SU-DHL-6 (cell line): Measurements from ENCODE around the gene SCN9A.
"Not testable (repeated sequence)": the region's sequence is repeated elsewhere in the genome, so short reads cannot be mapped to it uniquely, and the experiment has no call there.

ENCODE experiments used
- H2AFZ ChIP-seq: fragments of 200-600 bp; sonication (generic); 2 replicates; pipeline ENCODE4 v1.6.1; 2014; ENCODE audit warnings: low read depth, mild to moderate bottlenecking, moderate library complexity, mixed read lengths, antibody characterized with exemption, low read length; ENCODE audit not compliant: severe bottlenecking
- H3F3A ChIP-seq: fragments of 200-600 bp; shearing (Covaris generic); 2 replicates; pipeline ENCODE4 v1.6.0; 2016; ENCODE audit warnings: antibody characterized with exemption, mild to moderate bottlenecking; ENCODE audit not compliant: insufficient read depth
- H3K27ac ChIP-seq: fragments of 200-600 bp; sonication (generic); 2 replicates; pipeline ENCODE4 v1.5.1; 2016; ENCODE audit warnings: low read depth, mild to moderate bottlenecking, low read length, moderate library complexity, mixed read lengths
- H3K27me3 ChIP-seq: fragments of 200-600 bp; sonication (generic), shearing (Covaris generic); 2 replicates; pipeline ENCODE4 v1.6.0; 2014; ENCODE audit warnings: mild to moderate bottlenecking, low read length
- H3K36me3 ChIP-seq: fragments of 200-600 bp; sonication (generic); 2 replicates; pipeline ENCODE4 v1.6.1; 2014; ENCODE audit warnings: mild to moderate bottlenecking, low read length, mixed read lengths
- H3K4me2 ChIP-seq: fragments of 300-600, 200-600 bp; shearing (Covaris generic), sonication (generic); 2 replicates; pipeline ENCODE4 v1.6.0; 2014; ENCODE audit warnings: low read length, low read depth, mild to moderate bottlenecking; ENCODE audit not compliant: poor library complexity, severe bottlenecking
- H3K4me3 ChIP-seq: fragments of 200-600 bp; sonication (generic); 2 replicates; pipeline ENCODE4 v1.5.1; 2014; ENCODE audit warnings: antibody characterized with exemption, low read length, mild to moderate bottlenecking, mixed read lengths; ENCODE audit not compliant: insufficient read depth, poor library complexity, severe bottlenecking
- H3K79me2 ChIP-seq: fragments of 200-600 bp; sonication (generic); 2 replicates; pipeline ENCODE4 v1.6.1; 2014; ENCODE audit warnings: mild to moderate bottlenecking, low read length, moderate library complexity; ENCODE audit not compliant: insufficient read depth
- H3K9ac ChIP-seq: fragments of 200-600 bp; sonication (generic); 2 replicates; pipeline ENCODE4 v1.7.0; 2014; ENCODE audit warnings: mild to moderate bottlenecking, low read length
- H3K9me2 ChIP-seq: fragments of 200-600 bp; sonication (generic); replicated peaks from 2 replicates; pipeline ENCODE4 v1.6.1; 2014; ENCODE audit warnings: low read length; ENCODE audit not compliant: insufficient read depth
- H3K9me3 ChIP-seq: fragments of 200-600 bp; sonication (generic); 2 replicates; pipeline ENCODE4 v1.6.1; 2014; ENCODE audit warnings: low read length, mixed read lengths; ENCODE audit not compliant: insufficient read depth
- H4K20me1 ChIP-seq: fragments of 200-600 bp; sonication (generic); 2 replicates; pipeline ENCODE4 v1.6.1; 2014; ENCODE audit warnings: low read depth, mild to moderate bottlenecking, antibody characterized with exemption, low read length, moderate library complexity, mixed read lengths
- EZH2phosphoT487 ChIP-seq: fragments of 200-600 bp; sonication (generic), shearing (Covaris generic); conservative IDR thresholded peaks from 2 replicates; pipeline ENCODE4 v1.6.1; 2018; ENCODE audit warnings: mild to moderate bottlenecking, antibody characterized with exemption, low read length, moderate library complexity, mixed read lengths
- TF ChIP-seq, protein P1 (sequence below): fragments of 200-600 bp; sonication (generic); IDR thresholded peaks from one replicate; pipeline ENCODE4 v1.5.1; 2017; ENCODE audit warnings: antibody characterized with exemption, mild to moderate bottlenecking, low read length, moderate library complexity; ENCODE audit not compliant: insufficient read depth, poor library complexity, severe bottlenecking

The SCN9A gene

DNA sequence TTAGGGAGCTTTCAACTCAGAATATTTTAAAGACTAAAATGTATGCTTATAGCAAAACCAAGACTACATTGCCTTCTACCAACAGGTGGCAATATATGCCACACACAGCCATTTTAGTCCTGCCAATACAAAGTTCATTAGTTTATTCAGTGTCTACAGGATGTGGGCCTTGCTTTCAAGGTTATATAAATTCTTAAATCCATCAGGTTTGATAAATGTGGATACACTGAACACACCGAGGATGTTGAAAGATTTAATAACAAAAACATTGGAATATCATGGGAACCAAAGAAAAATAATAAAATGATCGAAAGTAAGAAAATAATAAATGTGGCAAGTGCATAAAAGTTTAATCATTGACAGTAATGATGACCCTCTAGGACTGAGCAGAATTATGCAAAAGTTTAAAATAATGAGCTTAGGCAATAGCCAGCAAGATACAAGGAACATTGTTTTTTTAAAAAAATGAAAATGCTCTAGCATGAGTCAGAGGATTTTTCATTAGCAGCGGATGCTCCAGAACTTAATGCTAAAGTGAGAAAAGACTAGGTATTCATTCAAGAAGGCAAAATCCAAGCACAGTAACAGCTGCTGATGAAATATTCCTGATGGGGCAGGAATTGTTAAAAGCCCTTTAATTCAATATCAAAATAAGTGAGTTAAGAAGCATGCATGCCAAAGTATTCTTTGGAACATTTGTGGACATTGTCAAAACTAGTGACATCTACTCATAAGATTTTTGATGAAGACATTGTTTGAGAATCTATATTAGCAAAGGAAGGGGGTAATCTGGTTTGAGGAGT is 14.2 kb downstream of the SCN9A start:
- TF ChIP-seq, protein P1, sequence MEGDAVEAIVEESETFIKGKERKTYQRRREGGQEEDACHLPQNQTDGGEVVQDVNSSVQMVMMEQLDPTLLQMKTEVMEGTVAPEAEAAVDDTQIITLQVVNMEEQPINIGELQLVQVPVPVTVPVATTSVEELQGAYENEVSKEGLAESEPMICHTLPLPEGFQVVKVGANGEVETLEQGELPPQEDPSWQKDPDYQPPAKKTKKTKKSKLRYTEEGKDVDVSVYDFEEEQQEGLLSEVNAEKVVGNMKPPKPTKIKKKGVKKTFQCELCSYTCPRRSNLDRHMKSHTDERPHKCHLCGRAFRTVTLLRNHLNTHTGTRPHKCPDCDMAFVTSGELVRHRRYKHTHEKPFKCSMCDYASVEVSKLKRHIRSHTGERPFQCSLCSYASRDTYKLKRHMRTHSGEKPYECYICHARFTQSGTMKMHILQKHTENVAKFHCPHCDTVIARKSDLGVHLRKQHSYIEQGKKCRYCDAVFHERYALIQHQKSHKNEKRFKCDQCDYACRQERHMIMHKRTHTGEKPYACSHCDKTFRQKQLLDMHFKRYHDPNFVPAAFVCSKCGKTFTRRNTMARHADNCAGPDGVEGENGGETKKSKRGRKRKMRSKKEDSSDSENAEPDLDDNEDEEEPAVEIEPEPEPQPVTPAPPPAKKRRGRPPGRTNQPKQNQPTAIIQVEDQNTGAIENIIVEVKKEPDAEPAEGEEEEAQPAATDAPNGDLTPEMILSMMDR = no peak
- no peak for TF ChIP-seq EZH2phosphoT487
- Histone ChIP-seq H3F3A (no peaks in the 10 kb centered on the region), H3K9ac (no peak overlapping the region), H3K9me2 (no peaks in the 10 kb centered on the region), H3K4me3 (no peak overlapping the region), H3K4me2 (no peak overlapping the region), H3K79me2 (no peaks in the 10 kb centered on the region), H3K36me3 (no peaks in the 10 kb centered on the region), H3K27me3 (no peaks in the 10 kb centered on the region), H3K9me3 (no peaks in the 10 kb centered on the region), H3K27ac (no peak overlapping the region), H4K20me1 (no peaks in the 10 kb centered on the region), H2AFZ (no peak overlapping the region)

DNA sequence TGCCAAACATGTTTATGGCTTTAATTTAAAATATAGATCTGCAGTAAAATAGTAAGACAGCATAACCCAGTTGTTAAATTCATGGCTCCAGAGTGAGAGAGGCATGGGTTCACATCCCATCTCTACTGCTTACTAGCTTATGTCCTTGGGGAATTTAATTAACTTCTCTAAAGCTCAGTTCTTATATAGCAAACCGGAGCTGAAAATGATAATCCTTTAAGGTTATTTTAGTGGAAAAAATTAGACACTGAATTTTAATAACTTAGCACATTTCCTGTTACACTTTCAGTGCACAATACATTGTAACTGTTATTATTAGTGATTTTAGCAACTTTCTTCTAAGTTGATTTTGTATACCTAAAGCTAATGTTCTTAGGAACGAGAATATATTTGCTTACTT is 14.8 kb downstream of the SCN9A start:
- Histone ChIP-seq H3K27ac (no peak overlapping the region), H3K9ac (no peak overlapping the region), H3K27me3 (no peaks in the 10 kb centered on the region)

DNA sequence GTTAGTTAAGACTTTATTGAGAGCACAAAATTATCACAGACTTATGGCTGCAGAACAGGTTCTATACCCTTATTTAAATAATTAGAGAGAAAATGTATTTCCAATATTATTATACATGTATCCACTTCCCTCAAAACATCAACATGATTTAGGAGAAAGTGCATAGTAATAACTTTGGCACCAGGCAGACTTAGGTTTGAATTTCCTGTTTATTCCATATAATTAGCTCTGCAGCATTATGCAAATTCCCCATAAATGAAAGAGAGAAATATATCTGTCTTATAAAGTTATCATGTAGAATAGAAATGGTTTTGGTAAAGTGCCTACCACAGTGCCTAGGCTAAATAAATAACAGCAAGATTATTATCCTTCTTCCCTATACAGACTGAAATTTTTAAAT is 15.3 kb downstream of the SCN9A start:
- Histone ChIP-seq H3F3A (no peaks in the 10 kb centered on the region), H3K9me3 (no peaks in the 10 kb centered on the region), H3K9ac (no peak overlapping the region), H3K36me3 (no peaks in the 10 kb centered on the region), H3K79me2 (no peaks in the 10 kb centered on the region), H3K9me2 (no peaks in the 10 kb centered on the region), H3K27me3 (no peaks in the 10 kb centered on the region), H3K4me2 (no peak overlapping the region), H3K4me3 (no peak overlapping the region), H2AFZ (no peak overlapping the region), H4K20me1 (no peaks in the 10 kb centered on the region), H3K27ac (no peak overlapping the region)
- TF ChIP-seq, protein P1 = no peak
- TF ChIP-seq EZH2phosphoT487 = no peak

More for the DNA sequence above, 14.8 kb downstream of the SCN9A start:
- H3K9me3 ChIP-seq = no peaks in the 10 kb centered on the region
- H4K20me1 ChIP-seq = no peaks in the 10 kb centered on the region
- no peak overlapping the region for H3K4me2 ChIP-seq
- no peaks in the 10 kb centered on the region for H3F3A ChIP-seq
- TF ChIP-seq EZH2phosphoT487 = no peak
- TF ChIP-seq, protein P1 = no peak
- no peaks in the 10 kb centered on the region for H3K36me3 ChIP-seq
- H3K9me2 ChIP-seq = no peaks in the 10 kb centered on the region
- H3K4me3 ChIP-seq = no peak overlapping the region
- no peak overlapping the region for H2AFZ ChIP-seq
- no peaks in the 10 kb centered on the region for H3K79me2 ChIP-seq

DNA sequence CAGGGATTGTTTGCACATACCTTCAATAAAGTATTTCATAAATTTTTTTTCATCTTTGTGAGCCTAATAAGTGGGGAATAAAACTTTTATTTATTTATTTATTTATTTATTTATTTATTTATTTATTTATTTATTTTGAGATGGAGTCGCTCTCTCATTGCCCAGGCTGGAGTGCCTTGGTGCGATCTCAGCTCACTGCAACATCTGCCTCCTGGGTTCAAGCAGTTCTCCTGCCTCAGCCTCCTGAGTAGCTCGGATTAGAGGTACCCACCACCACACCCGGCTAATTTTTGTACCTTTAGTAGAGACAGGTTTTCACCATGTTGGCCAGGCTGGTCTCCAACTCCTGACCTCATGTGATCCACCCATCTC is 17.8 kb downstream of the SCN9A start:
- not testable (repeated sequence) for H3K36me3 ChIP-seq, H2AFZ ChIP-seq, H3F3A ChIP-seq, H3K9ac ChIP-seq, H3K9me2 ChIP-seq, H4K20me1 ChIP-seq, H3K79me2 ChIP-seq, H3K9me3 ChIP-seq, H3K27me3 ChIP-seq, H3K27ac ChIP-seq, H3K4me3 ChIP-seq, H3K4me2 ChIP-seq
